Stimulated activated CD4-positive, alpha-beta T cell treated with anti-CD3 and anti-CD28 coated beads, Interleukin-15, amount 100 ng/mL, for 48 hours (primary cell): Measurements from ENCODE around the gene PRIMA1.
"Not testable (repeated sequence)": the region's sequence is repeated elsewhere in the genome, so short reads cannot be mapped to it uniquely, and the experiment has no call there.

ENCODE experiments used
- DNase-seq, 2 donors: peaks; one replicate each; pipeline ENCODE4 v3.0.0-alpha.2; 2020; ENCODE audit warnings: low read depth in 2 of 2

PRIMA1 gene

GRCh38 chr14:93788293-93788542 lies at the start of gene PRIMA1:
PRIMA1 (minus strand) TSS chr14:93788485; CDS start chr14:93787718, 767 bp downstream.
- no peak for DNase-seq

- DNase-seq, result no peak
Observed at GRCh38 chr14:93834699-93835371, 46.5 kb upstream of the PRIMA1 start.

DNA sequence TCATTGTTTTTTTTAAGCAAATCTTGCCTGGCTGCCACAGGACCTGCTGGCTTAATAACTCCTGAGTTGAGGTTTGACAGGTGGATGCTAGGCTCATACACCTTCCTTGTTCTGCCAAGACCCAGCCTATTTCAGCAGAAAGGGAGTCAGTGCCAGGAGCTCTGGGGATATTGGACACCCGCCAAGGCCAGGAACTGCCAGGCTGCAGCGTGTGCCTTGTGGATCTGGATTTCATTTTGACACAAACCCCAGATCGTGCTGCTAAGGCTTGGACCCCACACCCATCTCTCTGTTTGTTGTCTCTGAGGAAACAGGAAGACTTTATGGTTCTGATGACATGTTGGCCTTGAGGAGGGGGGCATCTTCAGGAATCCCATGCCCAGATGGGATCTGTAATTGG lies 44.4 kb upstream of the PRIMA1 start:
- no peak for DNase-seq

DNA sequence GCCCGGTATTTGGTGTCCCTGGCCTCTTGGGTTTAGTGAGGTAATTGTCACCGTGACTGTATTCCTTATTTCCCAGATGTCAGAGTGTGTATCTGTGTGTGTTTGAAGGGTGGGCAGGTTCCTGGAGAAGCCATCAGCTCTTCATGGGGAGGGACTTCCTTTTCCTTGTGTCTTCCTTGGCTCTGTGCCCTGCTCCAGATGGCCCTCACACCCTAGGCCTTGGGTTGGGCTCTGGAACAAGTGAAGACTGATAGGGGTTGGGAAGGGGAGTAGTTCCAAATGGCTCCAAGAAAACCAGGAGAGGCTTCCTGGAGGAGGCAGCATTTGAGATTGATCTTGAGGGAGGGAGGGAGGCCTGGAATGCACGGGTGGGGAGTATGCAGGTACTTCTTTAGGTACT lies 43.8 kb upstream of the PRIMA1 start:
- no peak for DNase-seq

- DNase-seq, result no peak
Observed at GRCh38 chr14:93830753-93831461, 42.6 kb upstream of the PRIMA1 start.

- DNase-seq, result no peak
Observed at GRCh38 chr14:93829839-93830481, 41.7 kb upstream of the PRIMA1 start.

GRCh38 chr14:93825235-93825553 lies 36.9 kb upstream of the PRIMA1 start:
- no peak for DNase-seq

GRCh38 chr14:93824518-93825234 lies 36.4 kb upstream of the PRIMA1 start:
- DNase-seq, result no peak

DNA sequence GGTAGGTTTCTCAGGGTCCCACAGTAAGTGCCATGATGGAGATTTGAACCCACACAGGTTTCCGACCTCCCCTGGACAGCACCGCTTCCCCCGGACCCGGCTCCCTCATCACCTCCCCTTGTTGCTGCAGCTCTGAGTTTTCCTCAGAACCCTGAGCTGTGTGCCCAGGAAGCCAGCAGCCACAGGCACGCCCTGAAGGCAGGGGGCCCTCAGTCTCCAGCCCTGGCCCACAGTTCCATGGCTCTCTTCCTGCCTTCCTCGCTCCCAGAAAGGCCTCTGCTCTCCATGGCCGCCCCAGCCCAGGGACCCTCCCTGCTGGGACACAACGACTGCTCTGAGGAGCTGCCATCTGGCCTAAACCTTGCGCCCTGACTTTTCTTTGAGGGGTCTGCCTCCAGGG lies 35.8 kb upstream of the PRIMA1 start:
- no peak for DNase-seq

DNA sequence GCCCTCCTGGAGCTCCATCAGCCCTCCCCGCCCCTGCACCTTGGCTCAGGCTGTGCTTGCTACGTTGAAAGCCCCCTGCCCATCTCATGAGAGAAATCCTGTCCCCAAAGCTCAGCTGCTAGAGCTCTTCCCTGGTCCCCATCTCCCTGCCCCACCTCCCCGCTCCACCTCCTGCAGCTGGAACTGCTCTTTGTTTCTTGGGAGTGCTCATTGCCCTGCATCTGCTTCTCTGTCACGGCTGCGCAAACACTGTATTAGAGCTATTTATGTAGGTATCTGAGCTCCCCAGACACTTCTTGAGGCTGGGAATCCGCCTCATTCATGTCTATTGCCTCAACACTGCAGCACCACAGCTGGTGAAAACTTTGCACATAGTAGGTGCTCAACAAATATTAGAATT lies 32.8 kb upstream of the PRIMA1 start:
- no peak for DNase-seq

- no peak for DNase-seq
Observed at GRCh38 chr14:93818857-93819256, 30.6 kb upstream of the PRIMA1 start.

DNA sequence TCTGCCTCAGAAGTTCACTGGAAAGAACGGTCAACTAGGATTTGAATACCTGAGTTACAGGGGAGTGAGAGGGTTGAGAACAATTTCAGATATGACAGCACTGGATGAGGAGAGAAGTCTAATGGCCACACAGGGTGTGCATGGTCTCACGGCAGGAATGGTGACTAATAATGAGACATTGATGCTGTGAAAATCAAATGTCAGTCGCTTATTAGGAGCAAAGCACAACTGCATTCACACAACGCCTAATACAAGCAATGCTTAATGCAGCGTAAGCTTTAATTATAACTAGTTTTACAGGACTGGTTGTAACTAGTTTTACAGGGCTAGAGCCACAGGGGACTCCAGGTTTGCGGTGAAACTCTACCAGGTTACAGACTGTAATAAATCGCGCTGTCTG lies 23.4 kb upstream of the PRIMA1 start:
- DNase-seq, result no peak

- DNase-seq, result no peak
Observed at GRCh38 chr14:93811020-93811419, 22.7 kb upstream of the PRIMA1 start.

GRCh38 chr14:93809491-93810420 lies 21.5 kb upstream of the PRIMA1 start:
- not testable (repeated sequence) for DNase-seq

- DNase-seq, result no peak
Observed at GRCh38 chr14:93804654-93805053, 16.4 kb upstream of the PRIMA1 start.

GRCh38 chr14:93803408-93804318 lies 15.4 kb upstream of the PRIMA1 start:
- DNase-seq, result no peak

GRCh38 chr14:93799989-93800921 lies 12.0 kb upstream of the PRIMA1 start:
- DNase-seq, result no peak

GRCh38 chr14:93799617-93799988 lies 11.3 kb upstream of the PRIMA1 start:
- no peak for DNase-seq

- DNase-seq, result no peak
Observed at GRCh38 chr14:93797536-93797935, 9.3 kb upstream of the PRIMA1 start.

GRCh38 chr14:93797071-93797470 lies 8.8 kb upstream of the PRIMA1 start:
- no peak for DNase-seq
